HG02870 (cell line): Measurements from ENCODE around the gene GATD1.

Experiments used
- ATAC-seq: cut with Tn5 transposase; IDR thresholded peaks from one replicate; pipeline ENCODE4 v1.9.1; 2021; ENCODE audit warnings: mild to moderate bottlenecking, moderate library complexity; ENCODE audit not compliant: unreplicated experiment

The GATD1 gene

DNA sequence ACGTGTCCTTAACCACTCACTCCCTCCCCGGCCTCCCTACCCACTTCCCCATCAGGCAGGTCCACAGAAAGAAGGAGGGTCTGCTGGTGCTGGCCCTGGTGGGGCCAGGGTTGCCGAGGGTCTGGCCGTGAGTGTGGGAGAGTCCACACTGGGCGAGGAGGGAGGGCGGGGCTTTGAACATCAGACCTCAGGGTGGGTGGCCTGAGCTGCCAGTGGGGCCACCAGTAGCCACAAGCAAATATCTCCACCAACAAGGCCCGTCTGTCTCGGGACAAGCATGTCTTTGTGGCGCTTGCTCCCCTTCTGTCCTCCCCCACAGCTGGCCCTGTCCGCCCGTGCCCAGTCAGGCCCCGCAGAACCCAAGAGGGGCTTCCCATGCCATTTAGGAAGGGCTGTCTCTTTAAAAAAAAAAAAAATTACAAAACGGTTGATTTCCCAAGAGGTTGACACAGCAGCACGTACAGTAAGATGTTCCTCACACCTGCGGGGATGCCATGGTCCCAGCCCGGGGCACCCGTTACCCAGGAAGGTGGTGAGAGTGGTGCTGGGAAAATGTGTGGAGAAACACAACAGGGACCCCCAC is 47.7 kb downstream of the GATD1 start:
- ATAC-seq, result no peak

GRCh38 chr11:728901-729491 is 48.3 kb downstream of the GATD1 start:
- ATAC-seq, result no peak

GRCh38 chr11:727859-728748 is 49.2 kb downstream of the GATD1 start:
- ATAC-seq, result peak; percentile 58

- no peak for ATAC-seq
Measured at GRCh38 chr11:727281-727701, 50.0 kb downstream of the GATD1 start.

GRCh38 chr11:726278-727220 is 50.7 kb downstream of the GATD1 start:
- no peak for ATAC-seq

DNA sequence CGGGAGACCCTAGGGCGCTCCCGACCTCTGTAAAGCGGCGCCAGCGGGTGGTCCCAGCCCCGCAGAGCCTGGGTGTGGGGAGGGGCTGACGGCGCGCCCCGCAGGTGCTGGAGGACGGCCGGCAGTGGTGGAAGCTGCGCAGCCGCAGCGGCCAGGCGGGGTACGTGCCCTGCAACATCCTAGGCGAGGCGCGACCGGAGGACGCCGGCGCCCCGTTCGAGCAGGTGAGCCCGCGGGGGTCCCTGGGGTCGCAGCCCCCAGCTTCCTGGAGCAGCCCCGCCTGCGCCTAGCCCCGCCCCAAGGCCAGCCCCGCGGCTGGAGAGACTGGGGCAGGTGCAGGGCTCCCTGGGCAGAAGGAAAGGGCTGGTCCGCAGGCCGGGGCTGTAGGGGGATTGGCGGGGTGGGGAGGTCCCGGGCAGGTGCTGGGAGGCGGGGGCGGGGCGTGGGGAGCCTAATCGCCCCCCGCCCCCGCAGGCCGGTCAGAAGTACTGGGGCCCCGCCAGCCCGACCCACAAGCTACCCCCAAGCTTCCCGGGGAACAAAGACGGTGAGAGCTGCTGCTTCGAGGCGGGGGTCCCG is 51.6 kb downstream of the GATD1 start:
- no peak for ATAC-seq

DNA sequence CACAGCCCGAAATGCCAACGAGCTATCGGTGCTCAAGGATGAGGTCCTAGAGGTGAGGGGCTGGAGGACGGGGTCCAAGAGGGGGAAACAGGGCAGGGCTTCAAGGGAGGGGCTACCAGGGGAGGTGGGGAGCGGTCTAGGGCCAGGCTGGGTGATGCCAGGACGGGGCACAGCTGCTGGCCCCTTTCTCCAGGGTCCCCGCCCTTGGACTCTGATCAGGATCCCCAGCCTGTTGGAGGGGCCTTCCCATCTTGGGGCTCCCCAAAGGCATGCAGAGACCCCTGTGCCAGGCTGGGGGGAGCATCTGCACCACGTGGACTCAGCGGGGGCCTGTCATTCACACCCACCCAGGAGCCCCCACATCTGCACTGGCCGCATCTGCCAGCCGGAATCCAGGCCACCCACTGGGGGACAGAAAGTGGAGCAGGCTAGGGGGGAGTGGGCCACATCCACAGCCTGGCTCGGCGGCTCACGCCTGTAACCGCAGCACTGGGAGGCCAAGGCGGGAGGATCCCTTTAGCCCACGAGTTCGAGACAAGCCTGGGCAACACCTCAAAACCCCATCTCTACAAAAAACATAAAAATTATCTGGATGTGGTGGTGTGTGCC is 52.4 kb downstream of the GATD1 start:
- no peak for ATAC-seq

DNA sequence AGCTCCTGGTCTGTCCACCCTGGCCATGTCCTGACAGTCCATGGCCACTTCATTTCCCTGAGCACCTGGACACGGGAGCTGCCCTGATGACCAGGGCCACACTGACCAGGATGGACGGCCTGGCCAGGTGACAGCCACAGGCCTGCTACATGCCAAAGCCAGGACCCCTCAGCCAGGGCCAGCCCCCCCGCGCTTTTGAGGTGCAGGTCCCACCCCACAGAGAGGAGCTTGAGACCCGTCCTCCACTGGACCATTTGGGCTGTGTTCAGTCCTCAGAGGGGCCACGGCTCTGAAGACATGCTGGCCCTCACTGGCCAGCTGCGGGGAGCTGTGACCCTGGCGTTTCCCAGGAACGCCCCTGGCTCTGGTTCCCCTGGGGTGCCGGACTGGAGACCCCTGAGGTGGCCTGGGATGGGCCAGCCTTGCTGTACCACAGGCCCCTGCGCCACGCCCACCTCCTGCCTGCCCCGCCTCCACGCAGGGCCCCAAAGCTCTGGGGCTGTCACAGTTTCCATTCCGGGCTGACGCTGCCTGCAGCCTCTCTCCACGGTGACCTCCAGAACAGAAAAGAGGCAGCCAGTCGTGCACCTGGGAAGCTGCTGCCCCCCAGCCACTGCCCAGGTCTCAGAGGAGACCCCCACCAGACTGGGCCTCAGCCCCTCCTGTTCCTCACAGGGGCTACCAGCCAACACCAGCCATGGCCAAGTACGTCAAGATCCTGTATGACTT is 53.1 kb downstream of the GATD1 start:
- ATAC-seq, result no peak

- no peak for ATAC-seq
Measured at GRCh38 chr11:723120-723883, 54.0 kb downstream of the GATD1 start.

DNA sequence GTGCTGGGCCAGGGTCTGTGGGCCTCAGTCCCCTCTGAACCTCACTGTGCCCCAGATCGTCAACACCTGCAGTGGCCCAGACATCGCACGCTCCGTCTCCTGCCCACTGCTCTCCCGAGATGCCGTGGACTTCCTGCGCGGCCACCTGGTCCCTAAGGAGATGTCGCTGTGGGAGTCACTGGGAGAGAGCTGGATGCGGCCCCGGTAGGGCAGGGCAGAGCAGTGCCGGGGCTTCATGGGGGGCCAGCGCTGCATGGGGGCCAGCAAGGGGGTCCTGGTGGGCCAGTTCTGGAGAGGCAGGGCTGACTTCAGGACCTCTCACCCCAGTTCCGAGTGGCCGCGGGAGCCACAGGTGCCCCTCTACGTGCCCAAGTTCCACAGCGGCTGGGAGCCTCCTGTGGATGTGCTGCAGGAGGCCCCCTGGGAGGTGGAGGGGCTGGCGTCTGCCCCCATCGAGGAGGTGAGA is 54.9 kb downstream of the GATD1 start:
- no peak for ATAC-seq

DNA sequence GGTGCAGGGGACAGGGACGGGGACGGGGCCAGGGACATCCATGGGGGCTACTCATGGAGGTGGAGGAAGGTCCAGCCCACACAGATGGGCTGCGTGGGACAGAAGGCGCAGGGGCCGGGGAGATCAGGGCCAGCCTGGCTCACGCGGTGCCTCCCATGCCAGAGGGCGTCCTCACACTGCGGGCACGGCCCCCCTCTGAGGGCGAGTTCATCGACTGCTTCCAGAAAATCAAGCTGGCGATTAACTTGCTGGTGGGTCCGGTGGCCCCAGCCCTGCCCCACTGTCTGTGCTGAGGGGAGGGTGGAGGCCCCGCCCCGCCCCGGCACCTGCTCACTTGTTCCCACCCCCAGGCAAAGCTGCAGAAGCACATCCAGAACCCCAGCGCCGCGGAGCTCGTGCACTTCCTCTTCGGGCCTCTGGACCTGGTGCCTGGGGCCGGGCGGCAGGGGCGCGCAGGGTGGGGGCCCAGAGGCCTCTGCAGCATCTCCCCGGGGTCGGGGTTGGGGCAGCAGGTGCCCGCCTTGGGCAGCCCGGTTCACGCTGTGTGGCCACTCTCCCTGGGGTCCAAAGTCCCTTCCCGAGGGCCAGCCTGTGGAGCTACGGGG is 55.4 kb downstream of the GATD1 start:
- ATAC-seq, result no peak

DNA sequence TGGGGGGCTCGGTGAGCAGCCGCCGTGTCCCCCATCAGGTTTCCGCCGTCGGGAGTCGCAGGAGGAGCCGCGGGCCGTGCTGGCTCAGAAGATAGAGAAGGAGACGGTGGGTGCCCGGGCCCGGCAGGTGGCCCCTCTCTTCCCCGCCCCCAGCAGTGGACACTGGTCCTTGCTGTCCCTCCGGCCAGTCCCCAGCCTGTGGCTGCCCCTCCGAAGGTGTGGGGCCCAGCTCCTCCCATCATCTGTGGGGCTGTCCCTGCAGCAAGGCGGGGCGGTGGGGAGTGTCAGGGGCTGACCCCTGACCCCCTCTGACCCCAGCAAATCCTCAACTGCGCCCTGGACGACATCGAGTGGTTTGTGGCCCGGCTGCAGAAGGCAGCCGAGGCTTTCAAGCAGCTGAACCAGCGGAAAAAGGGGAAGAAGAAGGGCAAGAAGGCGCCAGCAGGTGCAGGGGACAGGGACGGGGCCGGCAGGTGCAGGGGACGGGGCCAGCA is 56.0 kb downstream of the GATD1 start:
- ATAC-seq, result no peak

DNA sequence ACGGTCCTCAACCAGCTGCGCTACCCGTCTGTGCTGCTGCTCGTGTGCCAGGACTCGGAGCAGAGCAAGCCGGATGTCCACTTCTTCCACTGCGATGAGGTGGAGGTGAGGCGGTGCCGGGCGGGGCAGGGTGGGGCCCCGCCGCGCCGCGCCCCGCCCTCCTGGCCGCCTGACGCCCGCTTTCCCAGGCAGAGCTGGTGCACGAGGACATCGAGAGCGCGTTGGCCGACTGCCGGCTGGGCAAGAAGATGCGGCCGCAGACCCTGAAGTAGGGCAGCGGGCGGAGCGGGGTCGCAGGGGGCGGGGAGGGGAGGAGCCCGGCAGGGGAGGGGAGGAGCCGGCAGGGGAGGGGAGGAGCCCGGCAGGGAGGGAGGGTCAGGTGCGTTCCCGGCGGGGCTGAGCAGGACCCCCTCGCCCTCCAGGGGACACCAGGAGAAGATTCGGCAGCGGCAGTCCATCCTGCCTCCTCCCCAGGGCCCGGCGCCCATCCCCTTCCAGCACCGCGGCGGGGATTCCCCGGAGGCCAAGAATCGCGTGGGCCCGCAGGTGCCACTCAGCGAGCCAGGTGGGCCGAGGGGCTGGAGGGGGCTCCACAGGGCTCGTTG is 56.5 kb downstream of the GATD1 start:
- no peak for ATAC-seq

- ATAC-seq, result no peak
Measured at GRCh38 chr11:720017-720641, 57.2 kb downstream of the GATD1 start.

GRCh38 chr11:719214-720016 is 57.9 kb downstream of the GATD1 start:
- ATAC-seq, result no peak
